Body of pancreas (tissue), 4 donors: ENCODE data around the gene LHFPL3. TPM values are rescaled to one million over a fixed set of nuclear protein-coding genes. Genes with fewer than 3 reads are reported as not detected.

Experiments used
- ATAC-seq: fragments of 150-250 bp; one replicate; pipeline ENCODE4 v1.9.1; 2016
- DNase-seq, 4 donors: peaks; one replicate each; pipeline ENCODE4 v3.0.0-alpha.2; 2019
- H3K27ac ChIP-seq, 4 donors: fragments of 200-600 bp; sonication (generic); 1 replicate in 3 of 4; 2 replicates in 1 of 4; pipeline versions ENCODE4 v1.5.1 to v1.6.1; 2016 to 2019; ENCODE audit warnings: mild to moderate bottlenecking in 1 of 4, mixed read lengths in 1 of 4, moderate library complexity in 1 of 4
- H3K27me3 ChIP-seq, 2 donors: fragments of 200-600 bp; sonication (generic); one replicate each; pipeline ENCODE4 v1.6.0; 2016; ENCODE audit warnings: mild to moderate bottlenecking in 1 of 2
- H3K36me3 ChIP-seq, 2 donors: fragments of 200-600 bp; sonication (generic); replicated peaks in 1 of 2; 2 replicates each; pipeline ENCODE4 v1.5.1; 2016; ENCODE audit warnings: low read depth in 2 of 2; ENCODE audit not compliant: insufficient read depth in 1 of 2
- H3K4me1 ChIP-seq: fragments of 200-600 bp; sonication (generic); one replicate; pipeline ENCODE4 v1.6.0; 2016
- H3K4me3 ChIP-seq, 2 donors: fragments of 200-600 bp; sonication (generic); 1 replicate in 1 of 2; 2 replicates in 1 of 2; pipeline ENCODE4 v1.5.1; 2016 to 2019
- H3K9me3 ChIP-seq, 3 donors: fragments of 200-600 bp; sonication (generic); 1 replicate in 2 of 3; 2 replicates in 1 of 3; pipeline ENCODE4 v1.5.1; 2016
- CTCF ChIP-seq, 7 experiments: fragments of 450-650 bp in 4 of 7; fragments of 200-600 bp in 3 of 7; sonication (generic) in 3 of 7; IDR thresholded peaks; one replicate each; pipeline ENCODE4 v1.5.1; 2016 to 2019; ENCODE audit warnings: antibody characterized with exemption in 7 of 7
- POLR2A ChIP-seq, 3 donors: fragments of 450-650 bp; IDR thresholded peaks; one replicate each; pipeline ENCODE4 v1.6.1; 2016; ENCODE audit warnings: antibody characterized with exemption in 3 of 3, mild to moderate bottlenecking in 2 of 3
- WGBS, 2 donors: methylation state at CpG; one replicate each; pipeline ENCODE4 v1.1.5; 2017; 5-methylcytosine and 5-hydroxymethylcytosine counted together
- intact Hi-C: fragments of 100-400 bp; cut with DNase I; formaldehyde crosslinking; loops from one replicate; pipeline ENCODE4 v1.15.1; 2023
- total RNA-seq, 2 donors: library from RNA; depleted of rRNA; stranded (reverse); fragments of >200 nt; gene quantifications; one replicate each; pipeline ENCODE4 v1.1.0, GENCODE V29; 2016

LHFPL3 gene
- total RNA-seq, 2 donors from 2014 or later = not detected

GRCh38 chr7:104843198-104843597 is 514.8 kb downstream of the LHFPL3 start:
- WGBS, 2 donors = 71 to 78% methylated on average over 5 of the region's 5 CpGs
- ATAC-seq = no peak
- Histone ChIP-seq H3K36me3 (no peaks in the 10 kb centered on the region), H3K9me3 (no peaks in the 10 kb centered on the region), H3K4me3 (no peak overlapping the region), H3K27ac (no peak overlapping the region), H3K27me3 (no peaks in the 10 kb centered on the region), H3K4me1 (no peaks in the 10 kb centered on the region)
- intact Hi-C loops = no loop called here
- no peak for DNase-seq
- no peak for TF ChIP-seq CTCF (IDR thresholded peaks at IDR 0.05)
- no peak for TF ChIP-seq POLR2A (IDR thresholded peaks at IDR 0.05)

GRCh38 chr7:104845557-104845956 is 517.2 kb downstream of the LHFPL3 start:
- no peak for DNase-seq
- TF ChIP-seq CTCF (IDR thresholded peaks at IDR 0.05) (no peak), POLR2A (IDR thresholded peaks at IDR 0.05) (no peak)
- ATAC-seq = no peak
- Histone ChIP-seq H3K4me3 (no peak overlapping the region), H3K27me3 (no peaks in the 10 kb centered on the region), H3K36me3 (no peaks in the 10 kb centered on the region), H3K27ac (no peak overlapping the region), H3K4me1 (no peaks in the 10 kb centered on the region), H3K9me3 (no peaks in the 10 kb centered on the region)
- intact Hi-C loops = no loop called here
- 80 to 92% methylated on average over 5 of the region's 5 CpGs for WGBS, 2 donors

- no peak for ATAC-seq
- intact Hi-C loops = no loop called here
Measured at GRCh38 chr7:104846731-104847130, 518.3 kb downstream of the LHFPL3 start.

GRCh38 chr7:104848138-104848990 is 520.0 kb downstream of the LHFPL3 start:
- no peaks in the 10 kb centered on the region for H3K9me3 ChIP-seq
- H3K36me3 ChIP-seq = no peaks in the 10 kb centered on the region
- peak; percentile 66 to 84 (median 81) for TF ChIP-seq CTCF (IDR thresholded peaks at IDR 0.05)
- TF ChIP-seq POLR2A (IDR thresholded peaks at IDR 0.05) = no peak
- no peaks in the 10 kb centered on the region for H3K27me3 ChIP-seq
- no peak overlapping the region for H3K4me3 ChIP-seq
- intact Hi-C loops = no loop called here
- ATAC-seq (peak; percentile 55), DNase-seq (peak; percentile 51 to 60 (median 58))
- H3K4me1 ChIP-seq = no peaks in the 10 kb centered on the region
- WGBS, 2 donors = 52 to 58% methylated on average over 4 to 7 of the region's 7 CpGs
- no peak overlapping the region for H3K27ac ChIP-seq

More at GRCh38 chr7:104846731-104847130, 518.3 kb downstream of the LHFPL3 start:
- no peaks in the 10 kb centered on the region for H3K4me1 ChIP-seq
- H3K36me3 ChIP-seq = no peaks in the 10 kb centered on the region
- DNase-seq = no peak
- 46 to 67% methylated on average over 1 of the region's 1 CpG for WGBS, 2 donors
- H3K4me3 ChIP-seq = no peak overlapping the region
- H3K27me3 ChIP-seq = no peaks in the 10 kb centered on the region
- no peak overlapping the region for H3K27ac ChIP-seq
- H3K9me3 ChIP-seq = no peaks in the 10 kb centered on the region
- TF ChIP-seq POLR2A (IDR thresholded peaks at IDR 0.05) = no peak
- no peak for TF ChIP-seq CTCF (IDR thresholded peaks at IDR 0.05)

- intact Hi-C loops = no loop called here
- H3K4me1 ChIP-seq = no peaks in the 10 kb centered on the region
- no peak overlapping the region for H3K4me3 ChIP-seq
- no peaks in the 10 kb centered on the region for H3K36me3 ChIP-seq
- ATAC-seq = no peak
- 74 to 81% methylated on average over 1 of the region's 1 CpG for WGBS, 2 donors
- no peaks in the 10 kb centered on the region for H3K9me3 ChIP-seq
- H3K27ac ChIP-seq = no peak overlapping the region
- DNase-seq = no peak
- TF ChIP-seq POLR2A (IDR thresholded peaks at IDR 0.05) = no peak
- no peak for TF ChIP-seq CTCF (IDR thresholded peaks at IDR 0.05)
- H3K27me3 ChIP-seq = no peaks in the 10 kb centered on the region
Measured at GRCh38 chr7:104850374-104850773, 522.0 kb downstream of the LHFPL3 start.
